ENCODE data around the gene ICOS. TPM values are rescaled to one million over a fixed set of nuclear protein-coding genes. Genes with fewer than 3 reads are reported as not detected.

The ICOS gene
- total and polyA plus RNA-seq, 10 of the 15 experiments (the other 5 are each of a cell fraction or from before 2014, with no cell fraction given), result 0.47 to 36.0 (median 0.87) TPM

DNA sequence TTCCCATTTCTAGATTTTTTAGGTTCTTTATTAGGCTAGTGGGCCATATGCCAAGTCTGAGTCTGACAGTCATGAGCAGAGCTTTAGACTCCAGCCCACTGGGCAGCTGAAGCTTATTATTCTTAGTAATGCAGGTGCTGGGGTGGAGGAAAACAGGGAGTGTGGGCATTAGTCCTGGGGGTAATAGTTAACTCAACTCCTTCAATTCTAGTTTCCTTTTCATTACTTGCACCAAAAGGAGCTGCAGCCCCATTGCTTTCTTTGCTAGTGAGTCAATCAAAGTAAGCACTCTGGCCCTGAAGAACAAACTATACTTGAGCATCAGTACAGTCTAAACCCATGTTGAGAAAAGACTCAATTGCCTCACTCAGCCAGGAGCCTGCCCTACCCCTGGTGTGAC is 35.5 kb downstream of the ICOS start (continued):
- no peak for TF ChIP-seq ZSCAN29 (IDR thresholded peaks at IDR 0.05)
- TF ChIP-seq, protein P1, sequence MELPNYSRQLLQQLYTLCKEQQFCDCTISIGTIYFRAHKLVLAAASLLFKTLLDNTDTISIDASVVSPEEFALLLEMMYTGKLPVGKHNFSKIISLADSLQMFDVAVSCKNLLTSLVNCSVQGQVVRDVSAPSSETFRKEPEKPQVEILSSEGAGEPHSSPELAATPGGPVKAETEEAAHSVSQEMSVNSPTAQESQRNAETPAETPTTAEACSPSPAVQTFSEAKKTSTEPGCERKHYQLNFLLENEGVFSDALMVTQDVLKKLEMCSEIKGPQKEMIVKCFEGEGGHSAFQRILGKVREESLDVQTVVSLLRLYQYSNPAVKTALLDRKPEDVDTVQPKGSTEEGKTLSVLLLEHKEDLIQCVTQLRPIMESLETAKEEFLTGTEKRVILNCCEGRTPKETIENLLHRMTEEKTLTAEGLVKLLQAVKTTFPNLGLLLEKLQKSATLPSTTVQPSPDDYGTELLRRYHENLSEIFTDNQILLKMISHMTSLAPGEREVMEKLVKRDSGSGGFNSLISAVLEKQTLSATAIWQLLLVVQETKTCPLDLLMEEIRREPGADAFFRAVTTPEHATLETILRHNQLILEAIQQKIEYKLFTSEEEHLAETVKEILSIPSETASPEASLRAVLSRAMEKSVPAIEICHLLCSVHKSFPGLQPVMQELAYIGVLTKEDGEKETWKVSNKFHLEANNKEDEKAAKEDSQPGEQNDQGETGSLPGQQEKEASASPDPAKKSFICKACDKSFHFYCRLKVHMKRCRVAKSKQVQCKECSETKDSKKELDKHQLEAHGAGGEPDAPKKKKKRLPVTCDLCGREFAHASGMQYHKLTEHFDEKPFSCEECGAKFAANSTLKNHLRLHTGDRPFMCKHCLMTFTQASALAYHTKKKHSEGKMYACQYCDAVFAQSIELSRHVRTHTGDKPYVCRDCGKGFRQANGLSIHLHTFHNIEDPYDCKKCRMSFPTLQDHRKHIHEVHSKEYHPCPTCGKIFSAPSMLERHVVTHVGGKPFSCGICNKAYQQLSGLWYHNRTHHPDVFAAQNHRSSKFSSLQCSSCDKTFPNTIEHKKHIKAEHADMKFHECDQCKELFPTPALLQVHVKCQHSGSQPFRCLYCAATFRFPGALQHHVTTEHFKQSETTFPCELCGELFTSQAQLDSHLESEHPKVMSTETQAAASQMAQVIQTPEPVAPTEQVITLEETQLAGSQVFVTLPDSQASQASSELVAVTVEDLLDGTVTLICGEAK (IDR thresholded peaks at IDR 0.05; ENCODE audit: borderline replicate concordance), result no peak
- TF ChIP-seq SIN3A (IDR thresholded peaks at IDR 0.05; ENCODE audit: low read depth, low read length), result no peak
- no peak for TF ChIP-seq NFIC (IDR thresholded peaks at IDR 0.05; ENCODE audit: low read depth, low read length)

DNA sequence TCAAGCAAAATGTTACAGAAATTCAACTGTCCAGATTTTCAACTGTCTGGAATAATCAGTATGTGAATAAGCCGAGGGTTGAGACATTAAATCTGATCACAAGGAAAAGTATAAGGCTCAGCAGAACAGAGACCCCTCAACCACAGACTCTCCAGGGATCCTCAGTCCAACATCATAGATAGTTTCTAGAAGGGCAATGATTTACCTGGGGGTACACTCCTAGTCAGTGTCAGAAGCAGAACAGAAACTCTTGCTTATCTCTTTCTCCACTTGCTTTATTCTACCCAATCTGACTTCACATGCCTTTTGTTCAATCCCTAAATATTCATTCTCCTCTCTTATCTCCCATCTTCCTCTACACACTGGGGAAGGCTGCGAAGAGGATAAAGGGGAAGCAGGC is 36.4 kb downstream of the ICOS start:
- TF ChIP-seq WRNIP1 (IDR thresholded peaks at IDR 0.05; ENCODE audit: borderline replicate concordance, low read depth, low read length), result no peak
- TF ChIP-seq SPI1 (IDR thresholded peaks at IDR 0.05; ENCODE audit: borderline replicate concordance, insufficient read depth, low read depth, low read length), result peak; percentile 24; the same call in 1 of the 2 replicates
- no peak for TF ChIP-seq RELA (IDR thresholded peaks at IDR 0.05; ENCODE audit: borderline replicate concordance, partially characterized antibody)
- TF ChIP-seq, protein P2, sequence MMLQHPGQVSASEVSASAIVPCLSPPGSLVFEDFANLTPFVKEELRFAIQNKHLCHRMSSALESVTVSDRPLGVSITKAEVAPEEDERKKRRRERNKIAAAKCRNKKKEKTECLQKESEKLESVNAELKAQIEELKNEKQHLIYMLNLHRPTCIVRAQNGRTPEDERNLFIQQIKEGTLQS (IDR thresholded peaks at IDR 0.05; ENCODE audit: borderline replicate concordance, extremely low read depth, low read depth, low read length), result no peak
- RAD21 ChIA-PET (ENCODE audit: unreplicated experiment), result no interaction called here
- no peaks in the 10 kb centered on the region for H3K79me2 ChIP-seq (ENCODE audit: control insufficient read depth, insufficient read depth, low read length)
- POLR2A ChIA-PET, result no interaction called here
- no peak overlapping the region for H3K4me3 ChIP-seq
- WGBS (ENCODE audit: insufficient coverage, insufficient replicate concordance, low lambda C conversion rate, missing lambda C conversion rate), result 43% methylated on average over 2 of the region's 2 CpGs
- no peaks in the 10 kb centered on the region for H4K20me1 ChIP-seq (ENCODE audit: control insufficient read depth, insufficient read depth)
- FAIRE-seq (no peak), DNase-seq (ENCODE audit: low read depth, low spot score) (no peak), ATAC-seq (peak; percentile 71)
- SMC1A ChIA-PET (ENCODE audit: uncharacterized antibody, unreplicated experiment), result no interaction called here
- no peak overlapping the region for H2AFZ ChIP-seq (ENCODE audit: control insufficient read depth, low read depth, low read length)
- no peaks in the 10 kb centered on the region for H3K9me3 ChIP-seq (replicated peaks; ENCODE audit: control insufficient read depth, insufficient read depth, low read length)
- CTCF ChIA-PET, result no interaction called here
- H3K27me3 ChIP-seq (replicated peaks in 1 of 2; ENCODE audit: control insufficient read depth in 2 of 2, insufficient read depth in 2 of 2, low read length in 1 of 2), result no peaks in the 10 kb centered on the region; a peak in 1 of 4 replicates
- in situ Hi-C loops (cut with MboI), result no loop called here
- H3K4me2 ChIP-seq (ENCODE audit: control insufficient read depth, insufficient read depth), result no peak overlapping the region
- H3K36me3 ChIP-seq (ENCODE audit: control insufficient read depth in 2 of 2, insufficient read depth in 2 of 2, low read length in 1 of 2), result no peaks in the 10 kb centered on the region
- H3K27ac ChIP-seq (ENCODE audit: control insufficient read depth, insufficient read depth), result no peak overlapping the region
- no TSS peak for BruUV-seq (replicated peaks)
- H3K9ac ChIP-seq (ENCODE audit: control insufficient read depth, insufficient read depth, low read length), result no peak overlapping the region
- H3K4me1 ChIP-seq (ENCODE audit: control insufficient read depth, insufficient read depth, low read length), result no peaks in the 10 kb centered on the region
- intact Hi-C loops (cut with micrococcal nuclease; ENCODE audit: unreplicated experiment), result no loop called here

All from GM12878 (cell line).